GM20431 (cell line): ENCODE data around the gene MBOAT2.

Experiments used
- in situ Hi-C: fragments of 300-500 bp; cut with MseI, MboI; formaldehyde crosslinking; loops from one replicate; pipeline ENCODE4 v1.15.0; 2020; ENCODE audit warnings: low sequenced_read_pairs; ENCODE audit not compliant: unreplicated experiment

MBOAT2 gene

DNA sequence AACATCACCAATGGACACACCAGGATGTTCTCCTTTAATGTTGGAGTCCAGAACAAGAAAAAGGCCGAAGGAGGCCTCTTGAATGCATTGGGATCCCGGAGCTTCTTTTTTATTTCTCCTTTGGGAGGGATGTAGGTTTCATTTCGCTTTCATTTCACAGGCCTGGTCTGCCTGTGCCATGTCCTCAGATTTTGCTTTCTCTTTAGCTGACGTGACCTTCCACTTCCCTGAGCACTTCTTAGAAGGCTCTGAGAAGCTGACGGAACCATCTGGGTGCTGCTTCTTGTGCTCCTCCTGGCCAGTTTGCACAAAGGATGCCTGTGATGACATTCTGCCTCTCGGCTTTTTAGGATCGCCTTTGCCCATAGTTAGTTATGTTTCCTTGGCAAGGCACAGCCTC lies 15.1 kb upstream of the MBOAT2 start:
- in situ Hi-C loops = no loop called here

DNA sequence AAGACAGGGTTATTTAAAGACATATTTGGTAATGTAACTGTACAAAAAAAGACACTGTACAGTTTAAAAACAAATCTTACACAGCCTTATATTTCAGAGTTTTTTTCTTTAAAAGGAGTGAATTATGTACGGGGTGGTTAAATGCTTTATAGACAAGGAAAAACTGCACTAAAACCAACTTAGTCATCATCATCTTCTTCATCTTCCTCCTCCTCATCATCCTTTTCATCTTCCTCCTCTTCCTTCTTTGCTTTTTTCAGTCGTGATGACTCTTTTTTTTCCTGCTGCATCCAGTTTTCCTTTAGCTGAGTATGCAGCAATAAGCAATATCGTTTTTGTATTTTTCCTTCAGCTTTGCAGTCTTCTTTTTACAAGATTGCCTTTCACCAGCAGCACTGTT lies 14.6 kb upstream of the MBOAT2 start:
- in situ Hi-C loops = no loop called here

DNA sequence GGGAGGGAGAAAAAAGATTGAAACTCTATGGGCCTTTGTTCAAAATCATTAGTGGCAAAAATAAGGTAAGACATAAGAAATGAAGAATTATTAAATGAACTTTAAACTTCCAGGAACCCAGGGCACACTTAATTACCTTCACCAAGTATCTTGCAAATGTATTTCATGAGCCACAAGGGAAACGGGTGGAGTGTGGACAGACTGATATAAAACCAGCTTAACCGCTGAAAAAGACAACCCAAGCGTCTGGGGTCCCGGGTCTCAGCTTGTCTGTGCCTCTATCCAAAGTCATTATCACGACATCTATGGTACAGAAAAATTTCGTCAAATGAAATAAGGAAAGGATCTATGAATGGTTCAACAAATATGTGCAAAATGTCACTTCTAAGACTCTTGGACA lies 13.9 kb upstream of the MBOAT2 start:
- in situ Hi-C loops = no loop called here

DNA sequence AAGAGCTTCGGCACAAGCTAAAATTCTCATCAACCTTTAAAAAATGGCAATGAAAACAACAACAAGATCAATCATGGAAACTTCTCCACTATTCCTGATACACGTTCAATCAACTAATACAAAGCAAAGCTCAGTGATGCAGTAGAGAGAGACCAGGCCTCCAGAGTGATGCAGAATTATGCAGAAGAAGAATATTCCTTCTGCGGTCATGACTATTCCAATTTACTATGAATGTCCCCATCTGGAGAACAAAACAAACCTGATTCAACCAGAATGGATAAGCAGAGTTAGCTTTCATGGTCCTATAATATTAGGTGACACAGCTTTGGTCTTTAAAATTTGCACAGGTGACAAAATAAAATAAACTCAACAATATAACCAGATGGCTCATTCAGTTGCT lies 12.5 kb upstream of the MBOAT2 start:
- in situ Hi-C loops = no loop called here

DNA sequence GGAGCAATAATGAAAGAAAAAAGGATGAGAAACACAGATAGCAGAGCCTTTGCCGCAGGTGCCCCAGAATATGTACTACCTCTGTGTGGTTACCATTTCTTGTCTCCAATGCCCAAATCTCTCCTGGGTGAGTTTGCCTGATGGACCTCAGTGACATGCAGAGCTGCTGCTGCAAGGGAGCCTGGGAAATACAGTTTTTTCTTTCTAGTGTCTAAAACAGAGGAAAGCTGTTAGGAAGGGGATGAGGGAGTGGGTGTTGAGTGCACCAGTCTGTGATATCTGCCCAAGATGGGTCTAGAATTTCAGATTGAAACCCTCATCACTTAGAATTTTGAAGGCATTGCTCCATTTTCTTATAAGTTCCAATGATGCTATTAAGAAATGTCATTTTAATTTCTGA lies 9.9 kb upstream of the MBOAT2 start:
- in situ Hi-C loops = no loop called here

DNA sequence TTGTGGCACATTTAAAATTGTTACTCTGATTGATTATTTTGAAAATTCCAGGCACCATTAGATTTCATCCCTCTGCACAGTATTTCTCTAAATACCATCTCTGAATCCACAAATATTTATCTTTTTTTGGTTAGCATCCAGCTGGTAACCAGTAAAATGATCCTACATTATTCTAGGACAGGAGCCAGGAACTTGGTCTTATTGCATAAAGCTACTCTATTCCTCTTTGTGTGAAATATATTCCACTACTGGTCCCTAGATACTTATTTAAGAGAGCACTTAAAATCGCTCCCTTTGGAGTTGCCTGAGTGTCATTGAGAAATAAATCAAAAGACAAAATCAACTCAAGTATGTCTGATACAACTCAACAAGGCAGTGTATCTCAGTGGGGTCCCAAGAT lies 7.4 kb upstream of the MBOAT2 start:
- in situ Hi-C loops = no loop called here

DNA sequence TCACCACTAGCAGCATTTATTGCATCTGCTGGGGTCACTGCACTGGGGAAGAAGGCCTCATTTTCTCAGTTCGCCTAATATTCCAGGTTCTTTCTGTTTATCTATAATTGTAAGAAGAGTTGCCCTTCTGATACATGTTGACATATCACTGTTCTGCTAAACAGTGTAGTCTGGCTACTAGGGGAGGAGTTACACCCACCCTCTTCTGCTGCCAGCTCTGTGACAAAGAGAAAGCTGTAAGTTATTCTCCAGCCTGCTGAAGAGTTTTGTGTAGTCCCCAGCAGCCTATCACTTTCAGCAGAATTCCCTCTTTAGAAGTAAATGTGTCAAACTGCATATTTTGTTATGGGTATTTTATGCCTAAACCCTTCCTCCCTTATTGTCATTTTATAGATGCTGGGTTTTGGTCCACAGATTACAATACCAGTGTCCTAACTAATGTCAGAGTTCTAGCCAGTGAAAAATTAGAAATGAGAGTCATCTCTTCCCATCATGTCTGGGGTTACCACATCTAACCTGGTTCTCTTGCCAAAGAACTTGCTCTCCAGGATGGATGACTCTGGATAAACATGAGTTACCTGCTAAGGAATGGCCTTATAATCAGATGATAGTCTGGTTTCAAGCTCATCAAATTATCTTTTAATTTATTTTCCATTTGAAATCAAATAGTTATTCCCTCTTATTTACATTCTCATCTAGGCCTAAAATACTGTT lies 5.6 kb upstream of the MBOAT2 start:
- in situ Hi-C loops = no loop called here

DNA sequence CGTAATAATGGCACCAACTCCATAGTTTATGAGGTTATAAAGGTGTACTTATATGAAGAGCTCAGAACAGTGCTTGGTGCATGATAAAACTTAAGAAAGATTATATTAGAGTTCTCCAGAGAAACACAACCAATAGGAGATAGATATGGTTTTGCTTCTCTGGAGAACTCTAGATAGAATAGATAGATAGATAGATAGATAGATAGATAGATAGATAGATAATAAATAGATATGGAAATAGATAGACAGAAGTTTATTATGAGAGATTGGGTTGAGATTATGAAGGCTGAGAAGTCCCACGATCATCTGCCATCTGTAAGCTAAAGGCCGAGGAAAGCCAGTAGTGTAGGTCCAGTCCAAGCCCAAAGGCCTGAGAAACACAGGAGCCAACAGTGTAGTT lies 2.9 kb upstream of the MBOAT2 start:
- in situ Hi-C loops = no loop called here

DNA sequence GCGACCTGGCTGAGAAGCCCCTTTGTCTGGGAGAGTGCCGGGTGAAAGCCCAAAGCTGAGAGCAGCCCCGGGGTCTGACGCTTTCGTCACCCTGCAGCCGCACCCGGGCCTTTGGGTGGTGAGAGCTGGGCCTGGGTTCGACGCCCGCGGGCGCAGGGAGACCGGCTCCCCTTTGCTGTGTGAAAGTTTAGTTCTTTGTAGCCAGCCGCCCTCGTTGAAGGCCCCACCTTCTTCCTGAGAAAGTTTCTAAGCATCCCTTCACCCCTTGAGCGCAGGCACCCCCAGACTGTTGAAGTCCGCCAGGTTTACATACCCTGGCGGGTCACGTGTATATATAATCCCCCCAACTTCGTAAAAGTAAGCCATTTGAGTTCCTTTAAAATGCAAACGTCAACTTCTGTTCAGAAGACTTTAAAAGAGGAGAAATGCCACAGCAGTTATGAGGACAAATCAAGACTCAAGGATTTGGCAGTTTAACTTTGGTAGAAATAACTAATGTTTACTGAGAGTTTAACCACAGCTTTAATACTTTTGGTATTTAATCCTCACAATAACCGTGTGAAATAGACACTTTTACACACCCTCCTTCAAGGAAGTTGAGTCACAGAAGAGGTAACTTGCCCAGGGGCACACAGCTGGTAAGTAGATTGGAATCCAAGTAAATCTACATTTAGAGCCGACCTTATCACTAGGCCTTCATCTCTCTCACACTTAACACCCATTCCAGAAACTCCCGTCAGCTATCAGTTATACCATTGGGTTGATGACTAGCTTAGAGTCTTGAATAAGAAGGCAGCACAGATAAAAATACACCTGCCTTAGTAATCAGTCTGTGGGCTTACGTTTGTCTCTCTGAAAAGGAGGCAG lies 1.1 kb upstream of the MBOAT2 start:
- in situ Hi-C loops = no loop called here

DNA sequence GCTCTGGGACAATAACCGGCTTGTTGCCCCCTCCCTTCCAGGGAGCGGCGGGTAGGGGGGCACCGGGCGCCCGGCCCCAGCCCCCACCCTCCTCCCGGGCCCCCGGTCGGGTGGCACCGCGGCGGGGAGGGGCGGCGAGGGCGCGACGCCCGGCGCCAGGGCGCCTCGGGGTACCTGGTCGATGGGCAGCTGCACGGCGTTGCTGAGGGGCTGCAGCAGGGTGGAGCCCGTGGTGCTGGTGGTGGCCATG lies 193 bp downstream of the MBOAT2 start:
- in situ Hi-C loops = no loop called here

DNA sequence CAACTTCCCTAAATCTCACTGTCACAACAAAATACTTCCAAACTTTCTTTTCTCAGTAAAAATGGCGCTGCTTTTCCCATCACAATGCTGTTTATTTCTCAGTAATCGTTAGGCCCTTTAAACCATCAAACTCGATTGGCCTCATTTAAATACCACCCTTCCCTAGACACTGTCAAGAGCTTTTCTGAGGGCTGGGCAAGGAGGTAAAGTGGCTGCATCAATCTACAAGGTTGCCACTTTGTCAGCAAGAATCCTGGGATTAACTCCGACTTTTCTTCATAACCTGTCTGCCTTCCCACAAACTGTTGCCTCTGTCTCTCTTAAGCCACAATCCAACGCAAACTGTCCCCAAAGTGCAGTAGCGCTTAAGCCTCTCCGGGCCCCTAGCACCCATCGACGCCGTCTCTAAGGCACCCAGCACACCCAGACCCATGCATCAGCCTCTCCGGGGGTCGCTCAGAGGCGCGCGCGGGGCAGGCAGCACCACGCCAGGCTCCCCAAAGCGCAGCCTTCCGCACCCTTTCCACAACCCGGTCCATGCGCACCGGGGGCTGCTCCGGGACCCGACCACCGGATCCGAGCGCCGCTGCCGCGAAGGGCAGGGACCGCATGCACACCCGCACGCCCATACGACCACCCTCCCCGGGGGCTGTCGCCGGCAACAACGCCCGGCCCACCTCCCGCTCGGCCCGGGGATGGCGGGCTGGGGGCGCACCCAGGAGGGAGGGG lies 683 bp downstream of the MBOAT2 start:
- in situ Hi-C loops = no loop called here

DNA sequence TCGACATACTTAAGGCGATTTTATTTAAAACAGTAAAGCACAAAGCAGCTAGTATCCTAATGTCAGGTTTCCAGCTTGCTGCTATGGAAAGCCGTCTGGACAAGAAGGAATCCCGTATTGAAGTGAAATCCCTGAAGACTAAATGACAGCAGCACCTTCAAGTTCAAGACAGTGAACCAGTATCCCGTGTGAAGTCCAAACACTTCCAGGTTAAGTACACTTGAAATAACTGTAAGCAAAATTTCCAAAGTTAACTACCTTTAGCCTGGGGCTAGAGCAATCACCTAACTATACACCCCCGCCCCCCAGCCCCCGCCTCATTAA lies 1.2 kb downstream of the MBOAT2 start:
- in situ Hi-C loops = no loop called here

DNA sequence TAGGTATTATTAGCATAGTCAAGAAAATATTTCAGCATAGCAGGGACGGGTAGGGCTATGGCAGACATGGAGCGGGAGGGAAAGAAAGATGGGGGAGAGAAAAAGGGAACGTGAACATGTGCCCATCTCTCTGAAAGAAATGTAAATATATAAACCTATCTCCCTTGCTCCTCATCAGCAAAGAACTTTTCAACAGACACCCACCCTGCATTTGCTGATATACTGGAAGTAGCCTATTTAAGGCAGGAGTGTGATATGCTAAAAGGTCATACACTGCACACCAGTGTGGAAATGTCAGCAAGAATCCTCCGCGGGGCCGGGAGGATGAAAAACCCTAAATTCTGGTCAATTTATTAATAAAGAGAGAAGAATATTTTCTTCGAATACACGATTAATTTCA lies 1.7 kb downstream of the MBOAT2 start:
- in situ Hi-C loops = no loop called here

DNA sequence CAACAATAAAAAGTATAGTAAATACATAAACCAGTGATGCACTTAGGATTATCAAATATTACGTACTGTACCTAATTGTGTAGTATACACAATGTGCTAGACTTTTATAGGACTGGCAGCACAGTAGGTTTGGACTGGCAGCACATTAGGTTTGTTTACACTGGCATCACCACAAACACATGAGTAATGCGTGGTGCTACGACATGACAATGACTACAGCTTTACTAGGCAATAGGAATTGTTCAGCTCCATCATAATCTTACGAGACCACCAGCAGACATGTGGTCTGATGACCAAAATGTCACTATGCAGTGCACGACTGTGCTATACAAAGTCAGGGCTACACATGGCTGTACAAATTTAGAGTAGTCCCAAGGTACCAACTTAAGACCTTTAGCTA lies 2.3 kb downstream of the MBOAT2 start:
- in situ Hi-C loops = no loop called here

DNA sequence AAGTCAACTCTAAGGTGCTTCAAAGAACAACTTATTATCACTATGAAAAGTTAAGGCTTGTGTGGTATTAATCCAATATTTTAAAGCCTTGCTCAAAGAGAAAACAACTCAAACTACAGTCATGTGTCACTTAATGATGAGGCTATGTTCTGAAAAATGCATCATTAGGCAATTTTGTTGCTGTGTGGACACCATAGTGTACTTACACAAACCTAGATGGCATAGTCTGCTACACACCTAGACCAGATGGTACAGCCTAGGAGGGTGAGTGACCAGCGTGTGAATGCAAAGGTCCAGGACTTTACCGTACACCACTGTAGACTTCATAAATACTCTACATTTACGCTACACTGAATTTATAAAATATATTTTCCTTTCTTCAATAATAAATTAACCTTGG lies 3.0 kb downstream of the MBOAT2 start:
- in situ Hi-C loops = no loop called here

DNA sequence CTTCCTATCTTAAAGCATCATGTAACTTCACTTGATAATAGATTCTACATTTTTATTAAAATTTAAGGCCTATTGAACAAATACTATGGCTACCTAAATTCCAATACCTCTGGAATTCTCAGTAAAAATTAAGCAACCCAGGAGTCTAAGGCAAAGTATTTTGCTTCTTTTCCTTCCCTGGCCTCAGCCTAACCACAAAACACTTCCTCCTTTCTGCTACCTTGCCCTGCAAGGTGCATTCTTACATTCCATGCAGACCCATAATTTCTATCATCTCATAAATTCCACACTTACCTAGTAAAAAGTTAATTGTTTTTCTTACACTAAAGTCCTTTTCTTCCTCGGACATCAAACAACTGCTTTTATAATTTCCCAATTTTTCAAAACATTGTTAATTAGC lies 3.7 kb downstream of the MBOAT2 start:
- in situ Hi-C loops = no loop called here

DNA sequence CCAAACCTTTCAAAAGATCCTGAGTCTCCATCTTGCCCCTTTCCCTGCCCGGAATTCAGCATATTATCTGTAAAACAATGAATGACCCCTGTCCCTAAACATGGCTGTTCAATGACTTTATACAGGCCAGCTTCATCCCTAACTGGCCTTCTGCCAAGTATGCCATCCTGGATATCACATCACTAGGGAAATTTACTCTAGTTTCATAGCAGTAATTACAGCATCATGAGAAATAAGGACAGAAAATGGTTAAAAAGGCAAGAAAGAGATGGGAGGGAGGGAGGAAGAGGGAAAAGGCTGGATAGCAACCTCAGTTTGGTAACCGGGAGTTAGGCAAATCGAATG lies 4.4 kb downstream of the MBOAT2 start:
- in situ Hi-C loops = no loop called here

DNA sequence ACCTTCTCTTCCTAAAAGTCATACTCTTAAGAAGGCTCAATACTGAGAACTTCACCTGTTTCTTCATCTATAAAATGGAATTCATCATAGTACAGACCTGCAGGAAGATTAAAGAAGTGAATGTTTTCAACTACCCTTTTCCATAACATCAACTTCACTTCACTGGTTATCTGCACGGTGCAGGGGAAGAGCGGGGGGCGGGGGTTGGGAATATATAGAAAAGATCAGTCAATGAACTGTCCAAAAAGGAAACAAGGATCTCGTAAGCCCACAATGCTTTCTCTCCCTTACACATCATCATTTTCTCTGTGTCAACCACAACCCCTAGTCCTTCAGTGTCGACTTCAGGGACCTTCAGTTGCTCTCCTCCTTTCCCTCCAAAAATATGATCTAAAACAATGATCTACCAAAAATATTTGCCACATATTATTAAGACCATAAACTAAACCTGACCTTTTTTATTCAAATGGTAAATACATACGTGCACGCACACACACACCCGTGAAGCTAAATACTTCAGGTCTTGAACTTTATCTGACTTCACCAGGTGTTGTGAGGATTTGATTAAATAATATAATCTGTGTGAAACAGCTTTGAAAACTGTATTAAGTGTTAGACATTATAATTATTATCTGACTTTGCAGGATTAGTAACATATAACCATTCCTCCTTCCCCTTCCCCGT lies 4.9 kb downstream of the MBOAT2 start:
- in situ Hi-C loops = no loop called here

DNA sequence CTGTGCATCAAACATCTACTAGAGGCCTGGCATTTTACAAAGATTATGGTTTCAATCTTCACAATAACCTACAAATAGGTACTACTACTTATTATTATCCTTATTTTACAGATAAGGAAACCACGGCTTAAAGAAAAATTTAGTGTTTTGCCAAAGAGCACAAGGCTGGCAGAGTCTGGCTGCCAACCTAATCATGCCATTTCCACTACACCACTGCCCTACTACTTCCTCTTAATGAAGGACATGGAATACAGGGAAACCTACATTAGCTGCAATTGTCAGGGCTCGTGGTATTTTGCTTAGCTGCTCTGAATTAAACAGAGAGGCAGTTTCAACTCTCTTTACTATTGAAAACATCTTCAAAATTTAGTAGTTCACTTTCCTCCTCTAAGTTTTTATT lies 5.9 kb downstream of the MBOAT2 start:
- in situ Hi-C loops = no loop called here

DNA sequence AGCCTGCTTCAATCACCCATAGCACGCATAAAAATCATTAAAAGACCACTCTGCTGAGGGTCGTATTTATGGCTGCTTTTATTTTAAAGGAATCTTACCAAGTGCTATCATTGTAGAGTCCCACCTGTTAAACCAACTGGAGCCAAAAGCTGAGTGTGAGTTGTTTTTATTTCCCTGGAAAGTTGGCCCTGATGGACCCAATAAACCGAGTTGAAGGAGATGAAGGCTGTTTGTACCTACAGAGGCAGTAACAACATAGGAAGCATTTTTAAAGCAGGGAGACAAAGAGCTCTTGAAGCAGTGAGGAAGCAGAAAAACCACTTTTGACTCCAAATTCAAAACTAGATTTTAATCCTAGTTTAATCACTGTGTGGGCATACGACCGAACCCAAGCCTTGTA lies 6.4 kb downstream of the MBOAT2 start:
- in situ Hi-C loops = no loop called here

DNA sequence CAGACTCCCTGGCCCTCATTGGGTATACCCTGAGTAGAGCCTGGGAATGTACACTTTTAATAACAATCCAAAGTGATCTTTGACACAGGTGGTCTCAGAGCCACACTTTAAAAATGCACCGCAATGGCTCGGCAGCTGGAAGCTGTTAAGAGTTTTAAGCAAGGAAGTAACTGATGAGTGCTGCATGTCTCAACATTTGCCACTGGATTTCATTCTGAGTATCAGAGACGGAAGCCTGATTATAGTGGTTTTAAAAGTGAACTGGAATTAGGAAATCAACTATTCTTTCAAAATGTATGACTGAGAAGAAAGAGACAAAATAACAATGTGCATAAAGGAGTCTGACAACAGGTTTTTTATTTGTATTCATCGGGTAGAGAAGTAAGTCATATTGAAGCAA lies 7.5 kb downstream of the MBOAT2 start:
- in situ Hi-C loops = no loop called here
